Fibroblast of pulmonary artery (primary cell): ENCODE data around the gene SMAD3.

Source experiments
- DNase-seq: peaks from one replicate; pipeline ENCODE4 v3.0.0-alpha.2; 2010; ENCODE audit warnings: low read depth
- H3K4me3 ChIP-seq: replicated peaks from 2 replicates; pipeline ENCODE4 v1.5.1; 2011; ENCODE audit warnings: low read depth, mild to moderate bottlenecking, control low read depth, low read length, moderate library complexity
- TF ChIP-seq, protein P1 (sequence below): IDR thresholded peaks from 2 replicates; pipeline ENCODE4 v1.5.1; 2011; ENCODE audit warnings: mild to moderate bottlenecking, control low read depth, low read length, inconsistent platforms; ENCODE audit errors: missing control alignments

Gene SMAD3

DNA sequence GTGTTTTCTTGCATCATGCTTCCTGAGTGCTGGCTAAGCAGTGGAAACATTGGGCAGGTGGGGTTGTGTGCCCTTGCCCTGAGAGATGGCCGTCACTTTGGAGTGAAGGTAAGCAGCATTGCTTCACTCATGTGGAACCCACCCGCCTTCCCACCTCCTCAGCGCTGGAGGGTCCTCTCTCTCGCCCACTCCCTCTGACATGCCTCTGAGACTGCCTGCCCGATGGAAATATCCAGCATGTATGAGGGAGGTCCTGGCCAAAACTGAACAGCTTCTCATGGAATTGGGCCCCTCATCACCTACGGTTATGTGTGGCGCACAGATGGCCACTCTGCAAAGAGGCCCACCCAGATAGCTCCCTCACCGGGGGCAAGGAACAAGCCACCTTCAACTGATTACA, 48.6 kb downstream of the SMAD3 start:
- DNase-seq, result no peak
- TF ChIP-seq, protein P1, sequence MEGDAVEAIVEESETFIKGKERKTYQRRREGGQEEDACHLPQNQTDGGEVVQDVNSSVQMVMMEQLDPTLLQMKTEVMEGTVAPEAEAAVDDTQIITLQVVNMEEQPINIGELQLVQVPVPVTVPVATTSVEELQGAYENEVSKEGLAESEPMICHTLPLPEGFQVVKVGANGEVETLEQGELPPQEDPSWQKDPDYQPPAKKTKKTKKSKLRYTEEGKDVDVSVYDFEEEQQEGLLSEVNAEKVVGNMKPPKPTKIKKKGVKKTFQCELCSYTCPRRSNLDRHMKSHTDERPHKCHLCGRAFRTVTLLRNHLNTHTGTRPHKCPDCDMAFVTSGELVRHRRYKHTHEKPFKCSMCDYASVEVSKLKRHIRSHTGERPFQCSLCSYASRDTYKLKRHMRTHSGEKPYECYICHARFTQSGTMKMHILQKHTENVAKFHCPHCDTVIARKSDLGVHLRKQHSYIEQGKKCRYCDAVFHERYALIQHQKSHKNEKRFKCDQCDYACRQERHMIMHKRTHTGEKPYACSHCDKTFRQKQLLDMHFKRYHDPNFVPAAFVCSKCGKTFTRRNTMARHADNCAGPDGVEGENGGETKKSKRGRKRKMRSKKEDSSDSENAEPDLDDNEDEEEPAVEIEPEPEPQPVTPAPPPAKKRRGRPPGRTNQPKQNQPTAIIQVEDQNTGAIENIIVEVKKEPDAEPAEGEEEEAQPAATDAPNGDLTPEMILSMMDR, result no peak

DNA sequence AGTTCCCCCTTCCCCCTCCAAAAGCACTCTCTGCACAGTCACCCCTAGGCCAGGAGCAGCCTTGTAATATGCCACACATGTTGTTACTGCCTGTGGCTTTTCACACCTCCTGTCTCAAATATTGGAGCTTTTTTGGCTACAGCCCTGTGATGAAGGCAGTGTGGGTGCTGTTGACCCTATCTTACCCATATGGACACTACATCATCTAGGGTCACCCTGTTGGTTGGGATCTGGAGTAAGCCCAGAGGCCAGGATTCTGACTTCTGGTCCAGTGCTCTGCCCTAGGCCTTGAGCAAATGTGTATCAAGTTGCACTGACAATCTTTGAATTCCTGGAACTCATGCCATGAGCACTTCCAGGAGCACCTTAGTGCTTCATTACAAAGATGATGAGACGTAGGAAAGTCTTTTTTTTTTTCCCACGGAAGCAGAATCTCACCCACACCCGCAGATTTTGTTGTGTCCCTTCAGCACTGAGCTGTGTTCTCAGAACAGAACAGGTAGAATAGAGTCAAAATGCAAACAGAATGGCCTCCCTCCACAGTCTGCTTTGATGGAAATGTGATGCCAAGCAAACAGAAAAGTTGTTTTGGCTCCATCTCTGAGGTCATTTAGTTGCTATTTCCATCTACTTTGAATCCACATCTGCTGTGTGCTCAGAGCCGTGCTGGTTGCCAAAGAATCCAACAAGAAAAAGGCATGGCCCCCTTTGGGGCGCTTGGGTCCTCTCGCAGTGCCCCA, 49.6 kb downstream of the SMAD3 start:
- H3K4me3 ChIP-seq, result no peak overlapping the region
- TF ChIP-seq, protein P1, result no peak
- DNase-seq, result no peak

More for the DNA sequence above, 48.6 kb downstream of the SMAD3 start:
- no peak overlapping the region for H3K4me3 ChIP-seq

DNA sequence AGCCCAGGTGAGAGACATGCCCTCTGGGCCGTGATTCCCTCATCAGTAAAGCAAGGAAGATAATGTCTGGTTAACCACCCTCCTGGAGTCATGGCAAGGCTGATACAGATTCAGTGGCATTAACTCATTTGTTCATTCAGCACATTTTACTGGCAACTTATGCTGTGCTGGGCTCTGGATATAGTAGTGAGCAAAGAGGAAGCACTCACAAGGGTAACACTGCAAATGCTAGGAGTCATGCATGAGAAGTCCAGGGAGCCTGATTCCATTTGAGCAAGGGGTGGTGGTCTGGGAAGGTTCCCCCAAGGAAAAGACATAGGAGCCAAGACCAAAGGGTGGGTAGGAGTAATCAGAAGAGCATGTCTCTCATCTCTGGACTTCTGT, 50.2 kb downstream of the SMAD3 start:
- no peak for DNase-seq
- TF ChIP-seq, protein P1, result no peak
- H3K4me3 ChIP-seq, result no peak overlapping the region

DNA sequence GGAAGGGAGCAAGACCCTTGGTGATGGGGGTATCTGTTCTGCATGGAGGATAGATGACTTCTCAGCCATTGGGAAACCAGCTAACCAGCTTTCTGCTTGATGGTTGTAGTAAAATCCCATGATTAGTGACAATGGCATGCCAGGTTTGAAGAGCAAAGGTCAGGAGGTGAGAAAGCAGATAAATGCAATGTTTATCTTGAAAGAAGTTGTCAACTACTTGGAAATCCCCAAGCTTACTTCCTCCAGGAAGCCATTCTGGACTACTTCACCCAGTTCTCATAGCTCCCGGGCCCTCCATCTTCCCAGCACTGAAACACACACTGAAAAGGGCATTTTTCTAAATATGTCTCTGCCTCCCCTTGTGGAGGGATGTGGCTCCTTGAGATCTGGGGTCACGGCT, 51.3 kb downstream of the SMAD3 start:
- no peak for DNase-seq

DNA sequence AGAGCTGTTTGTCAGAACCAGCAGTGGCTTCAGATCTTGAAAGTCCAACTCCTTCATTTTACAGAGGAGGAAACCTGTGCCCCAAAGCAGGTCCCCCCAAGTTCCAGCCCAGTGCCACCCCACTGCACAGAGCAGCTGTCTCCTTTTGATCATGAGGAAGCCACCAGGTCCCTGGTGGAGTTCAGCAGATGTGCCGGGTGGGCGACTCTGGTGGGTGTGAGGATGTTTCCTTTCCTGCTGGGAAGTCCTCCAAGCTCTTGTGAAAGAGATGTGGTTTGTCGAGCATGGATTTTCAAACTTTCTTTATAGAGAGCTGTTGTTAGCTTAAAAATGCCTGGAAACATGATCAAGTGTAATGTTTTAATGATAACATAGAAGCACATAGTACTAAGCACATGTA, 52.0 kb downstream of the SMAD3 start:
- DNase-seq, result peak; percentile 78
- TF ChIP-seq, protein P1, result no peak
- H3K4me3 ChIP-seq, result no peak overlapping the region

More for the DNA sequence above, 51.3 kb downstream of the SMAD3 start:
- TF ChIP-seq, protein P1, result no peak
- H3K4me3 ChIP-seq, result no peak overlapping the region

DNA sequence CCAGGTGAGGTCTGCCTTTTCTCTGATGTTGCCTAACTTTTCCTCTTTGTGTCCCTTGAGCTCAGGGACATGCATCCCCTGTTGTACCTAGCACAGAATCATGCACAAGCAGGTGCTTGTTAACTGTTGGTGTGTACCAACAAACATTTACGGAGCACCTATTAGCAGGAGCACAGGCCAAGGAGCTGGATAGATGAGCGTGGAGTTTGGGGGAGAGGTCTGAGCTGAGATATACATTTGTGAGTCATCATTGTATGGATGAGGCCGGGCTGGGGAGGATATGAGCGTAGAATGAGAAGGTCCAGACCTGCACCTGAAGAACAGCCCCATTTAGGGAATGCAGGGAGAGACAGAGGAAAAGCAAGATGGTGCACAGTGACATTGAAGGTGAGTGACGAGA, 53.4 kb downstream of the SMAD3 start:
- DNase-seq, result no peak
- TF ChIP-seq, protein P1, result no peak
- H3K4me3 ChIP-seq, result no peak overlapping the region
